Neutrophil (primary cell): ENCODE data around the gene PIK3CB.
A peak's percentile ranks its signal among the peaks of the same experiment; 100 is the strongest.
"Not testable (repeated sequence)": the region's sequence is repeated elsewhere in the genome, so short reads cannot be mapped to it uniquely, and the experiment has no call there.

ENCODE experiments used
- H3K27ac ChIP-seq: fragments of 200-600 bp; sonication (generic); 2 replicates; pipeline ENCODE4 v1.5.1; 2016; ENCODE audit warnings: mild to moderate bottlenecking, moderate library complexity
- H3K27me3 ChIP-seq: fragments of 200-600 bp; sonication (generic); 2 replicates; pipeline ENCODE4 v1.6.0; 2016; ENCODE audit warnings: mild to moderate bottlenecking
- H3K36me3 ChIP-seq: fragments of 200-600 bp; sonication (generic); 2 replicates; pipeline ENCODE4 v1.5.1; 2017
- H3K4me1 ChIP-seq, 2 experiments: fragments of 200-600 bp in 1 of 2; sonication (generic) in 1 of 2; 1 replicate in 1 of 2; 2 replicates in 1 of 2; pipeline versions ENCODE4 v1.5.1 to v1.6.1; 2013 to 2016; ENCODE audit warnings: low read depth in 1 of 2, low read length in 1 of 2, mild to moderate bottlenecking in 1 of 2, moderate library complexity in 1 of 2; ENCODE audit not compliant: control insufficient read depth in 1 of 2, insufficient read depth in 1 of 2
- H3K4me3 ChIP-seq, 2 experiments: fragments of 200-600 bp in 1 of 2; sonication (generic) in 1 of 2; 1 replicate in 1 of 2; 2 replicates in 1 of 2; pipeline ENCODE4 v1.5.1; 2013 to 2016; ENCODE audit warnings: low read depth in 1 of 2, low read length in 1 of 2, mild to moderate bottlenecking in 1 of 2, moderate library complexity in 1 of 2
- H3K9me3 ChIP-seq: fragments of 200-600 bp; sonication (generic); 2 replicates; pipeline ENCODE4 v1.5.1; 2016
- TF ChIP-seq, protein P1 (sequence below): fragments of 200-600 bp; sonication (generic); IDR thresholded peaks from 2 replicates; pipeline ENCODE4 v1.5.1; 2016; ENCODE audit warnings: antibody characterized with exemption

The PIK3CB gene

DNA sequence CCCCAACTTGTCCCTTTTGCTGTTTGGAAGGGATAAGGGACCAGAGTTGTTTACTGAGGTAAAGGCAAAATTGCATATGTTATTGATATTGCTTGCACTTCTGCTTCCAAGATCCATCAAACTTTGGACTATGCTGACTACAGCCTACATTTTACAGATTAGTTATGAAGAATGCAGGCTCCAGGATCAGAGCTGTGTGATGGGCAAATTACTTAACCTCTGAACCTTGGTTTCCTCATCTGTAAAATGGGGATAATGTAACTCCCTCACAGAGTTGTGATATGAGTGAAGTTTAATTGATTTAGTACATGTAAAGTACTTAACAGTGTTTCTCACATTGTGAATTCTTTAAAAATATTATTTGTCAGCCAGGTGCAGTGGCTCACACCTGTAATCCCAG lies 210.2 kb downstream of the PIK3CB start:
- no peak overlapping the region for H3K4me3 ChIP-seq
- H3K36me3 ChIP-seq = no peaks in the 10 kb centered on the region
- H3K27me3 ChIP-seq = no peaks in the 10 kb centered on the region
- TF ChIP-seq, protein P1, sequence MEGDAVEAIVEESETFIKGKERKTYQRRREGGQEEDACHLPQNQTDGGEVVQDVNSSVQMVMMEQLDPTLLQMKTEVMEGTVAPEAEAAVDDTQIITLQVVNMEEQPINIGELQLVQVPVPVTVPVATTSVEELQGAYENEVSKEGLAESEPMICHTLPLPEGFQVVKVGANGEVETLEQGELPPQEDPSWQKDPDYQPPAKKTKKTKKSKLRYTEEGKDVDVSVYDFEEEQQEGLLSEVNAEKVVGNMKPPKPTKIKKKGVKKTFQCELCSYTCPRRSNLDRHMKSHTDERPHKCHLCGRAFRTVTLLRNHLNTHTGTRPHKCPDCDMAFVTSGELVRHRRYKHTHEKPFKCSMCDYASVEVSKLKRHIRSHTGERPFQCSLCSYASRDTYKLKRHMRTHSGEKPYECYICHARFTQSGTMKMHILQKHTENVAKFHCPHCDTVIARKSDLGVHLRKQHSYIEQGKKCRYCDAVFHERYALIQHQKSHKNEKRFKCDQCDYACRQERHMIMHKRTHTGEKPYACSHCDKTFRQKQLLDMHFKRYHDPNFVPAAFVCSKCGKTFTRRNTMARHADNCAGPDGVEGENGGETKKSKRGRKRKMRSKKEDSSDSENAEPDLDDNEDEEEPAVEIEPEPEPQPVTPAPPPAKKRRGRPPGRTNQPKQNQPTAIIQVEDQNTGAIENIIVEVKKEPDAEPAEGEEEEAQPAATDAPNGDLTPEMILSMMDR = no peak
- no peak overlapping the region for H3K27ac ChIP-seq
- H3K9me3 ChIP-seq = no peaks in the 10 kb centered on the region
- no peaks in the 10 kb centered on the region for H3K4me1 ChIP-seq

DNA sequence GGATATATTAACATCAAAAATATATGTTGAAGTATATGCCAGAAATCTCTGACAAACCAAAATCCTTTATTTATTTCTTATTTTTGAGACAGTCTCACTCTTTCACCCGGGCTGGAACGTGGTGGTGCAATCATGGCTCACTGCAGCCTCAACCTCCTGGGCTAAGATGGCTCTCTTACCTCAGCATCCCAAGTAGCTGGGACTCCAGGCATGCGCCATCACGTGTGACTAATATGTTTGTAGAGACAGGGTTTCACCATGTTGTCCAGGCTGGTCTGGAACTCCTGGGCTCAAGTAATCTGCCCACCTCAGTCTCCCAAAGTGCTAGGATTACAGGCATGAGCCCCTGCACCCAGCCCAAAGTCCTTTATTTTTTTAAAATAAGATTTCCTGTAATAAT lies 214.3 kb downstream of the PIK3CB start:
- Histone ChIP-seq H3K9me3 (no peaks in the 10 kb centered on the region), H3K4me3 (no peak overlapping the region), H3K36me3 (no peaks in the 10 kb centered on the region), H3K4me1 (no peaks in the 10 kb centered on the region), H3K27me3 (no peaks in the 10 kb centered on the region), H3K27ac (no peak overlapping the region)
- TF ChIP-seq, protein P1 = no peak

DNA sequence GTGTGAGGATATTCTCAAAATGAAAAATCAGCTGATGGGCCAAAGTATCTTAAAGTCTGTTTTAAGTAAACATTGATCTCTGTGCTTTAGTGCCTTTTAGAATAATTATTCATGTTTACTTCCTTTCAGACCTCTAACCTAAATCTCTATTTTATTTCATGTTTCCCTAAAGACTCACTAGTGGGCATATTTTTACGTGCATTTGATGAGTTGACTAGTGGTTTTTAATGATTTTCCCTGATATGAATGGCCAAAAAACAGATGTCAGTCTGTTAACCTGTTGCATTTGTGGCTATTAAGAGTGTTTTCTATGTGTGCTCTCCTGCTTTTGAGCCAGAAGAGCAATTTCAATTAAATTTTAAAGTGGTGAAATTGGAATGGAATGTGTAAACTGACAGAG lies 219.3 kb downstream of the PIK3CB start:
- no peaks in the 10 kb centered on the region for H3K4me1 ChIP-seq
- H3K9me3 ChIP-seq = no peaks in the 10 kb centered on the region
- H3K27ac ChIP-seq = no peak overlapping the region
- no peaks in the 10 kb centered on the region for H3K36me3 ChIP-seq
- peaks cover 6% of the 10 kb centered on the region for H3K27me3 ChIP-seq
- no peak overlapping the region for H3K4me3 ChIP-seq
- TF ChIP-seq, protein P1 = no peak

DNA sequence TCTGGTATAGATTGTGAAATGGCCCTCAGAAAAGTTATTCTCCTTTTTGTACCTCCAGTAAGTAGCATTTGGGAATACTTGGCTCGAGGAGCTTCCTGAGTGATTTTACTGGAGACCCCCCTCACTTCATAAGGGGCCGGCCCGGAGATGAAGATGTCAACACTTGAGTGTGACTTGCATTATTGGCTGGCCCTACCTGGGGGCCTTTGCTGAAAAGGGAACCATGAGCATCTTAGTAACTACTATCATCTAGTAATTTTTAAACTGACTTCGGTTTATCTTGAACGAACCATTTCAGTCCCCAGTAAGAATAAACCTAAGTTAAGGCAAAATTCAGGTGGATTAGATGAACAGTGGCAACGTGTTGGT lies 224.8 kb downstream of the PIK3CB start:
- H3K9me3 ChIP-seq = no peaks in the 10 kb centered on the region
- H3K36me3 ChIP-seq = no peaks in the 10 kb centered on the region
- TF ChIP-seq, protein P1 = no peak
- H3K27me3 ChIP-seq = peaks cover 34% of the 10 kb centered on the region
- peaks cover 8 to 12% of the 10 kb centered on the region in 2 experiments for H3K4me1 ChIP-seq
- H3K27ac ChIP-seq = no peak overlapping the region
- peak overlapping the region in 1 of 2 experiments; percentile 67 for H3K4me3 ChIP-seq

DNA sequence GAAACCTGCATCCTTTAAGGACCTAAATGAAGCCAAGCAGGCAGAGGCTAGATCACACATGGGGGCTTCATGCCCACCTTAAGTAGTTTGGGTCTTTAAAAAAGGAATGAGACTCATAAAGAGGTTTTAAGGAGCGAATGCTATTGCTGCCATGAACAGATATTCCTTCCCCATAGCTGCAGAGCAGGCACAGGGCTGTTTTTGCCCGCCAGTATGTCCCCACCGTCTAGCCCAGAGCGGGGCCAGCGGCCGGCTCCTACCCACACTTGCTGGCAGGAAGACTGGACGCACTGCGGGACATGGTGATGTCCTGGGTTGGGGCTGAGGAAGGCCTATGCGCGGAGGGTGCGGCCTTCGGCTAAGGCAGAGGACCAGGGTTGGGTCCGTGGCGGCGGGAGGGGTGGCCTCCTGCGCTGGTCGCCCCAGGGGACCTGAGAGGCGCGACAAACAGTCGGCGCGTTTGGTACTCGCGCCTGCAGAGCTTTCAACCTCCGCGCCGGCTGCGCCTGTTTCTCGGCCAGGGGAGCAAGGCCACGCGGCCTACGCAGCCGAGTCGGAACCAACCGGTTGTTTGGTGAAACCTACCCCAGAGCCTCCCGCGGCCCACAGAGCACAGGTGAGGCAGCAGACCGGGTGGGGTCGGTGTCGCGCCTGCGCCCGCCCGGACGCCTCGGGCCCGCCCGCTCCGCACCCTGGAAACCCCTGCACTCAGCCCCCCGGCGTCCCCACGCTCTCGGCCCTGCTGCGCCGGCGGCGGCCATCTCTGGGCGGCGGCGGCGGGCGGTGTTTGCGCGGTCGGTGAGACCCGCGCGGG lies 226.2 kb downstream of the PIK3CB start, which contains the start of gene FAIM:
Gene FAIM (plus strand): TSS at position 450 of the 814 bp plus-strand sequence. CDS start 10,956 bp downstream, outside the sequence.
- TF ChIP-seq, protein P1 = no peak
- no peaks in the 10 kb centered on the region for H3K9me3 ChIP-seq
- H3K36me3 ChIP-seq = no peaks in the 10 kb centered on the region
- peaks cover 8 to 12% of the 10 kb centered on the region in 2 experiments for H3K4me1 ChIP-seq
- peak within 1 kb of the TSS; percentile 59 to 67 for H3K4me3 ChIP-seq
- H3K27ac ChIP-seq = no peak within 1 kb of the TSS
- peaks cover 34% of the 10 kb centered on the region for H3K27me3 ChIP-seq

DNA sequence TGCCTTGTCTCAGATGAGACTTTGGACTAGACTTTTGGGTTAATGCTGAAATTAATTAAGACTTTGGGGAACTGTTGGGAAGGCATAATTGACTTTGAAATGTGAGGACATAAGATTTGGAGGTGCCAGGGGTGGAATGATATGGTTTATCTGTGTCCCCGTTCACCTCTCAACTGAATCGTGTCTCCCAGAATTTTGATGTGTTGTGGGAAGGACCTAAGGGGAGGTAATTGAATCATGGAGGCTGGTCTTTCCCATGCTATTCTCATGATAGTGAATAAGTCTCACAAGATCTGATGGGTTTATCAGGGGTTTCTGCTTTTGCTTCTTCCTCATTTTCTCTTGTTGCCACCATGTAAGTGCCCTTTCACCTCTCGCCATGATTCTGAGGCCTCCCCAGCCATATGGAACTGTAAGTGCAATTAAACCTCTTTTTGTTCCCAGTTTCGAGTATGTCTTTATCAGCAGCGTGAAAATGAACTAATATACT lies 230.6 kb downstream of the PIK3CB start:
- not testable (repeated sequence) for H3K36me3 ChIP-seq, H3K27ac ChIP-seq, H3K9me3 ChIP-seq, H3K4me3 ChIP-seq, H3K4me1 ChIP-seq
- peaks cover 23% of the 10 kb centered on the region for H3K27me3 ChIP-seq
